Gastroesophageal sphincter (tissue), 3 donors: ENCODE data around the gene GPR18.

Source experiments
- EP300 ChIP-seq: sonication (generic); formaldehyde crosslinking; IDR thresholded peaks from one replicate; pipeline ENCODE4 v1.6.1; 2017; ENCODE audit warnings: antibody characterized with exemption, mild to moderate bottlenecking
- POLR2A ChIP-seq, 2 donors: fragments of 450-650 bp; IDR thresholded peaks; one replicate each; pipeline ENCODE4 v1.6.1; 2017; ENCODE audit warnings: antibody characterized with exemption in 2 of 2, mild to moderate bottlenecking in 2 of 2, moderate library complexity in 1 of 2
- POLR2AphosphoS5 ChIP-seq: sonication (generic); formaldehyde crosslinking; IDR thresholded peaks from one replicate; pipeline ENCODE4 v1.6.1; 2017; ENCODE audit warnings: antibody characterized with exemption
- TF ChIP-seq, protein P1 (sequence below), 4 experiments: fragments of 200-600 bp in 2 of 4; fragments of 450-650 bp in 2 of 4; sonication (generic) in 1 of 4; IDR thresholded peaks; one replicate each; pipeline ENCODE4 v1.5.1; 2017 to 2019; ENCODE audit warnings: antibody characterized with exemption in 4 of 4, mild to moderate bottlenecking in 2 of 4, moderate library complexity in 2 of 4

GRCh38 chr13:99207511-99207910, 50.7 kb downstream of the GPR18 start:
- TF ChIP-seq POLR2A (IDR thresholded peaks at IDR 0.05) (no peak), POLR2AphosphoS5 (no peak), EP300 (no peak)
- TF ChIP-seq, protein P1, sequence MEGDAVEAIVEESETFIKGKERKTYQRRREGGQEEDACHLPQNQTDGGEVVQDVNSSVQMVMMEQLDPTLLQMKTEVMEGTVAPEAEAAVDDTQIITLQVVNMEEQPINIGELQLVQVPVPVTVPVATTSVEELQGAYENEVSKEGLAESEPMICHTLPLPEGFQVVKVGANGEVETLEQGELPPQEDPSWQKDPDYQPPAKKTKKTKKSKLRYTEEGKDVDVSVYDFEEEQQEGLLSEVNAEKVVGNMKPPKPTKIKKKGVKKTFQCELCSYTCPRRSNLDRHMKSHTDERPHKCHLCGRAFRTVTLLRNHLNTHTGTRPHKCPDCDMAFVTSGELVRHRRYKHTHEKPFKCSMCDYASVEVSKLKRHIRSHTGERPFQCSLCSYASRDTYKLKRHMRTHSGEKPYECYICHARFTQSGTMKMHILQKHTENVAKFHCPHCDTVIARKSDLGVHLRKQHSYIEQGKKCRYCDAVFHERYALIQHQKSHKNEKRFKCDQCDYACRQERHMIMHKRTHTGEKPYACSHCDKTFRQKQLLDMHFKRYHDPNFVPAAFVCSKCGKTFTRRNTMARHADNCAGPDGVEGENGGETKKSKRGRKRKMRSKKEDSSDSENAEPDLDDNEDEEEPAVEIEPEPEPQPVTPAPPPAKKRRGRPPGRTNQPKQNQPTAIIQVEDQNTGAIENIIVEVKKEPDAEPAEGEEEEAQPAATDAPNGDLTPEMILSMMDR (IDR thresholded peaks at IDR 0.05), result no peak
